ENCODE results near the gene NCKIPSD. TPM values are rescaled to one million over a fixed set of nuclear protein-coding genes. Genes with fewer than 3 reads are reported as not detected.

Gene NCKIPSD
- total RNA-seq, 1 donor from 2014 or later: 18.3 TPM

- H3K27ac ChIP-seq: no peak overlapping the region
- no peak for DNase-seq
- no peak for TF ChIP-seq CTCF (IDR thresholded peaks at IDR 0.05)
- no peak for ATAC-seq
- H3K4me3 ChIP-seq: no peak overlapping the region
- no peaks in the 10 kb centered on the region for H3K9me3 ChIP-seq
- H3K27me3 ChIP-seq: no peaks in the 10 kb centered on the region
- intact Hi-C loops (cut with DNase I): no loop called here
- H3K36me3 ChIP-seq: peaks cover 18% of the 10 kb centered on the region
- no peaks in the 10 kb centered on the region for H3K4me1 ChIP-seq
Measured at GRCh38 chr3:48628277-48629017, 57.3 kb downstream of the NCKIPSD start.

- ATAC-seq (no peak), DNase-seq (no peak)
- Histone ChIP-seq H3K4me3 (no peak overlapping the region), H3K27me3 (no peaks in the 10 kb centered on the region), H3K36me3 (peaks cover 18% of the 10 kb centered on the region), H3K9me3 (no peaks in the 10 kb centered on the region), H3K4me1 (no peaks in the 10 kb centered on the region), H3K27ac (no peak overlapping the region)
- intact Hi-C loops (cut with DNase I): no loop called here
- no peak for TF ChIP-seq CTCF (IDR thresholded peaks at IDR 0.05)
Measured at GRCh38 chr3:48625600-48625999, 60.1 kb downstream of the NCKIPSD start.

GRCh38 chr3:48624767-48625166, 60.9 kb downstream of the NCKIPSD start:
- Histone ChIP-seq H3K27ac (no peak overlapping the region), H3K36me3 (peaks cover 14% of the 10 kb centered on the region)

GRCh38 chr3:48623851-48624547, 61.7 kb downstream of the NCKIPSD start:
- H3K4me1 ChIP-seq: no peaks in the 10 kb centered on the region
- intact Hi-C loops (cut with DNase I): no loop called here
- H3K36me3 ChIP-seq: peaks cover 11% of the 10 kb centered on the region
- TF ChIP-seq CTCF (IDR thresholded peaks at IDR 0.05): no peak
- H3K27ac ChIP-seq: no peak overlapping the region
- H3K9me3 ChIP-seq: no peaks in the 10 kb centered on the region
- no peak for ATAC-seq
- DNase-seq: no peak
- H3K27me3 ChIP-seq: no peaks in the 10 kb centered on the region
- H3K4me3 ChIP-seq: no peak overlapping the region

More at GRCh38 chr3:48624767-48625166, 60.9 kb downstream of the NCKIPSD start:
- Histone ChIP-seq H3K27me3 (no peaks in the 10 kb centered on the region), H3K9me3 (no peaks in the 10 kb centered on the region), H3K4me3 (no peak overlapping the region), H3K4me1 (no peaks in the 10 kb centered on the region)
- no peak for ATAC-seq
- DNase-seq: no peak
- intact Hi-C loops (cut with DNase I): no loop called here
- TF ChIP-seq CTCF (IDR thresholded peaks at IDR 0.05): no peak

Small RNAs within 50 kb of the gene (microRNA-seq; reads per million reads assigned to microRNA genes)
- gene MIR4793 (ENCODE audit: borderline microRNAs expressed): not detected

Other genes with a start within 250 kb of the NCKIPSD start
- gene CCDC51, start 245.8 kb downstream of the NCKIPSD start, total RNA-seq: 11.4 TPM
- 169 TPM for gene TMA7, start 245.7 kb downstream of the NCKIPSD start, total RNA-seq
- gene ATRIP, start 239.2 kb downstream of the NCKIPSD start, total RNA-seq: 5.3 TPM
- 163 TPM for gene SHISA5, start 181.7 kb downstream of the NCKIPSD start, total RNA-seq
- gene PFKFB4, start 129.1 kb downstream of the NCKIPSD start, total RNA-seq: 11.0 TPM
- not detected for gene UCN2, start 122.1 kb downstream of the NCKIPSD start, total RNA-seq
- 3.7 TPM for gene COL7A1, start 90.6 kb downstream of the NCKIPSD start, total RNA-seq
- gene UQCRC1, start 76.3 kb downstream of the NCKIPSD start, total RNA-seq: 126 TPM
- not detected for gene TMEM89, start 64.1 kb downstream of the NCKIPSD start, total RNA-seq
- 19.9 TPM for gene SLC26A6, start 50.5 kb downstream of the NCKIPSD start, total RNA-seq
- gene CELSR3, start 23.0 kb downstream of the NCKIPSD start, total RNA-seq: 1.2 TPM
- gene IP6K2, start 31.3 kb upstream of the NCKIPSD start, total RNA-seq: 44.2 TPM
- gene PRKAR2A, start 162.0 kb upstream of the NCKIPSD start, total RNA-seq: 47.6 TPM
- 26.0 TPM for gene SLC25A20, start 213.0 kb upstream of the NCKIPSD start, total RNA-seq
- 88.1 TPM for gene ARIH2, start 232.9 kb upstream of the NCKIPSD start, total RNA-seq